HG03159 (cell line): ENCODE measurements around the gene CALM3.
"Not testable (repeated sequence)": the region's sequence is repeated elsewhere in the genome, so short reads cannot be mapped to it uniquely, and the experiment has no call there.

Source experiments
- ATAC-seq: cut with Tn5 transposase; IDR thresholded peaks from one replicate; pipeline ENCODE4 v1.9.1; 2021; ENCODE audit warnings: mild to moderate bottlenecking, moderate library complexity; ENCODE audit not compliant: unreplicated experiment

The CALM3 gene

GRCh38 chr19:46601318-46602224 is at the start of gene CALM3:
TSS of gene CALM3 (plus strand) at chr19:46601330. CDS start at chr19:46601435, 105 bp downstream.
- ATAC-seq = no peak

- ATAC-seq = no peak
Observed at GRCh38 chr19:46552891-46553290, 48.2 kb upstream of the CALM3 start.

GRCh38 chr19:46554161-46554560 is 47.0 kb upstream of the CALM3 start:
- no peak for ATAC-seq

- no peak for ATAC-seq
Observed at GRCh38 chr19:46555628-46556280, 45.4 kb upstream of the CALM3 start.

- not testable (repeated sequence) for ATAC-seq
Observed at GRCh38 chr19:46556471-46556870, 44.7 kb upstream of the CALM3 start.

GRCh38 chr19:46559203-46559602 is 41.9 kb upstream of the CALM3 start:
- no peak for ATAC-seq

DNA sequence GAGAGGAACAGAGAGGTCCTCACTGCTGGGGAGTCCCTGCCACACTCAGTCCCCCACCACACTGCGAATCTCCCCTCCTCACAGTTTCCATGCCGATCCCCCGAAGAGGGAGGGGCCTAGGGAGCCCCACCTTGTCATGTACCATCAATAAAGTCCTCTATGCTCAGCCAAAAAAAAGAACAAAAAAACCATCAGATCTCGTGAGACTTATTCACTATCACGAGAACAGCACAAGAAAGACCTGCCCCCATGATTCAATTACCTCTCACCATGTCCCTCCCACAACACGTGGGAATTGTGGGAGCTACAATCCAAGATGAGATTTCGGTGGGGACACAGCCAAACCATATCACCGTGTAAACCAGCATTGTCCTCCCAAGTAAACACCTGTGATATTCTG is 41.5 kb upstream of the CALM3 start:
- ATAC-seq = not testable (repeated sequence)

GRCh38 chr19:46564701-46565100 is 36.4 kb upstream of the CALM3 start:
- ATAC-seq = no peak

DNA sequence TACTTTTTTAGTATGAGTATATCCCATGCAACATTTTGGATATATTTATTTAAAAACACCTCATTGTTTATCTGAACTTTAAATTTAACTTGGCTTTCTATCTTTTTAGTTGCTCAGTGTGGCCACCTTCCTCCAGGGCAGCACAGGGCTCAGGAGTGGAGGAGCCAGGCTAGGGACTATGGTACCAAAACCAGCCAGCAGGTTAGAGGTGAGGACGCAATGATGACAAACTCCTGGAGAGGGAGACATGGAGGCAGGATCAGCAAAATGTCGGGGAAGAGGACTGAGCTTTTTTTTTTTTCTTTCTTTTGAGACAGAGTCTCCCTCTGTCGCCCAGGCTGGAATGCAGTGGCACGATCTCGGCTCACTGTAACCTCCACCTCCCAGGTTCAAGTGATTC is 29.6 kb upstream of the CALM3 start:
- ATAC-seq = no peak

GRCh38 chr19:46573679-46574498 is 27.2 kb upstream of the CALM3 start:
- no peak for ATAC-seq

DNA sequence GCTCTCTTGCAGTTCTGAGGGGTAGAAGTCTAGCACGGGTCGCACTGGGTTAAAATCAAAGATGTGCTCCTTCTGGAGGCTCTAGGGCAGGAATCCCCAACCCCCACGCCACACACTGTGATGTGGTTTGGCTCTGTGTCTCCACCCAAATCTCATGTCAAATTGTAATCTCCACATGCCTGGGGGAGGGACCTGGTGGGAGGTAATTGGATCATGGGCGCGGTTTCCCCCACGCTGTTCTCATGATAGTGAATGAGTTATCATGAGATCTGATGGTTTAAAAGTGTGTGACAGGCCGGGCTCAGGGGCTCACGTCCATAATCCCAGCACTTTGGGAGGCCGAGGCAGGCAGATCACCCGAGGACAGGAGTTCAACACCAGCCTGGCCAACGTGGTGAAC is 26.6 kb upstream of the CALM3 start:
- no peak for ATAC-seq

- no peak for ATAC-seq
Observed at GRCh38 chr19:46578450-46578849, 22.7 kb upstream of the CALM3 start.

- no peak for ATAC-seq
Observed at GRCh38 chr19:46579361-46579879, 21.7 kb upstream of the CALM3 start.

- no peak for ATAC-seq
Observed at GRCh38 chr19:46580247-46580646, 20.9 kb upstream of the CALM3 start.

GRCh38 chr19:46585539-46585938 is 15.6 kb upstream of the CALM3 start:
- no peak for ATAC-seq

DNA sequence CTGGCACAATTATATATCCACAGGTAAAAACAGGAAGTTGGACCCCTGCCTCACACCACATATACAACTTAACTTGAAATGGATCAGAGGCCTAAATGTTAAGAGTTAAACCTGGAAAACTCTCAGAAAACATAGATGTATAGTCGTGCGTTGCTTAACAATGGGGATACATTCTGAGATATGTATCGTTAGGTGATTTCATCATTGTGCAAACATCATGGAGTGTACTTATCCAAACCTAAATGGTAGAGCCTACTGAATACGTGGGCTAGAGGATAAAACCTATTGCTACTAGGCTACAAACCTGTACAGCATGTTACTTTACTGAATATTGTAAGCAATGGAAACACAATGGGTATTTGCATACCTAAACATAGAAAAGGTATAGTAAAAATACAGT is 14.8 kb upstream of the CALM3 start:
- no peak for ATAC-seq

- ATAC-seq = no peak
Observed at GRCh38 chr19:46587861-46588260, 13.3 kb upstream of the CALM3 start.

DNA sequence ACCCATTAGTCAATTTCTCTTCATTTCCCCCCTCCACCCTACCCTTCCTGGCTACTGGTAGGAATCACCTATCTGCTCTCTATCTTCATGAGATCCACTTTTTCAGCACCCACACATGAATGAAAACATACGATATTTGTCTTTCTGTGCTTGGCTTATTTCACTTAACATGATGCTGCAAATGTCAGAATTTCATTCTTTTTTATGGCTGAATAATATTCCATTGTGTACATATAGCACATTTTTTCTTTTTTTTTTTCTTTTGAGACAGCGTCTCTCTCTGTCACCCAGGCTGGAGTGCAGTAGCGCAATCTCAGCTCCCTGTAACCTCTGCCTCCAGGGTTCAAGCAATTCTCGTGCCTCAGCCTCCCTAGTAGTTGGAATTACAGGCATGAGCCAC is 9.9 kb upstream of the CALM3 start:
- ATAC-seq = no peak

DNA sequence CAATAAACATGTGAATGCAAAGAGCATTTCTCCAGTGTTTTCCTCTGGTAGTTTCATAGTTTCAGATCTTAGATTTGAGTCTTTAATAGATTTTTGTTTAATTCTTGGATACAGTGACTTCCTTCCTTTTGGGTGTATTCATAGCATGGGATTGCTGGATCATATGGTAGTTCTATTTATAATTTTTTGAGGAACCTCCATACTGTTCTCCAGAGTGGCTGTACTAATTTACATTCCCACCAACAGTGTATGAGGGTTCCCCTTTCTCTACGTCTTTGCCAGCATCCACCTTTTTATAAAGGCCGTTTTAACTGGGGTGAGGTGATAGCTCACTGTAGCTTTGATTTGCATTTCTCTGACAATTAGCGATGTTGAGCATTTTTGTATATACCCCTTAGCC is 9.3 kb upstream of the CALM3 start:
- ATAC-seq = no peak

GRCh38 chr19:46596008-46596407 is 5.1 kb upstream of the CALM3 start:
- ATAC-seq = no peak

DNA sequence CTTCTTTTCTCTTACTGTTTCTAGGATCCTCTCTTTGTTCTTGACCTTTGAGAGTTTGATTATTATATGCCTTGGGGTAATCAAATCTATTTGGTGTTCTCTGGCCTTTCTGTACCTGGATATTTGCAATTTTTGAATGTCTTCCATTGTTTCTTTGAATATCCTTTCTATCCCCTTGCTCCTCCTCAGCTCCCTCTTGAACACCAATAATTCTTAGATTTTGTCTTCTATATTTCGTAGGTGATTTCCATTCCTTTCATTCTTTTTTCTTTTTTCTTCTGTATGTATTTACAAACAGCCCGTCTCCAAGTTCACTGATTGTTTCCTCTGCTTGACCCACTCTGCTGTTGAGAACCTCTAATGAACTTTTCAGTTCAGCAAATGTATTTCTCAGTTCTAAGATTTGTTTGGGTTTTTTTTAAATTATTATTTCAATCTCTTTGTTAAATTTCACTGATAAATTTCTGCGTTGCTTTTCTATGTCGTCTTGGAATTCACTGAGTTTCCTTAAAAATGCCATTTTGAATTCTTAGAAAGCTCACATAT is 2.7 kb upstream of the CALM3 start:
- ATAC-seq = no peak
